IPS-20b (cell line): Measurements from ENCODE around the gene VTCN1.
A peak's percentile ranks its signal among the peaks of the same experiment; 100 is the strongest.
"Not testable (repeated sequence)": the region's sequence is repeated elsewhere in the genome, so short reads cannot be mapped to it uniquely, and the experiment has no call there.

Experiments
- H3K27ac ChIP-seq: one replicate; pipeline ENCODE4 v1.5.1; 2013; ENCODE audit warnings: low read length
- H3K27me3 ChIP-seq: 2 replicates; pipeline ENCODE4 v1.6.1; 2013; ENCODE audit warnings: mild to moderate bottlenecking, low read length, inconsistent platforms; ENCODE audit not compliant: insufficient read depth
- H3K36me3 ChIP-seq: 2 replicates; pipeline ENCODE4 v1.6.1; 2013; ENCODE audit warnings: low read depth, mild to moderate bottlenecking, inconsistent platforms, low read length, moderate library complexity; ENCODE audit not compliant: insufficient read depth
- H3K4me1 ChIP-seq: 2 replicates; pipeline ENCODE4 v1.6.1; 2013; ENCODE audit warnings: mild to moderate bottlenecking, control low read depth, inconsistent platforms, low read length, moderate library complexity; ENCODE audit not compliant: insufficient read depth
- H3K4me3 ChIP-seq: 2 replicates; pipeline ENCODE4 v1.5.1; 2013; ENCODE audit warnings: mild to moderate bottlenecking, low read length, inconsistent platforms
- H3K9ac ChIP-seq: 2 replicates; pipeline ENCODE4 v1.6.1; 2013; ENCODE audit warnings: low read depth, mild to moderate bottlenecking, inconsistent platforms, low read length, moderate library complexity
- H3K9me3 ChIP-seq: 2 replicates; pipeline ENCODE4 v1.6.1; 2013; ENCODE audit warnings: mild to moderate bottlenecking, low read depth, low read length, inconsistent platforms; ENCODE audit not compliant: insufficient read depth

The VTCN1 gene

DNA sequence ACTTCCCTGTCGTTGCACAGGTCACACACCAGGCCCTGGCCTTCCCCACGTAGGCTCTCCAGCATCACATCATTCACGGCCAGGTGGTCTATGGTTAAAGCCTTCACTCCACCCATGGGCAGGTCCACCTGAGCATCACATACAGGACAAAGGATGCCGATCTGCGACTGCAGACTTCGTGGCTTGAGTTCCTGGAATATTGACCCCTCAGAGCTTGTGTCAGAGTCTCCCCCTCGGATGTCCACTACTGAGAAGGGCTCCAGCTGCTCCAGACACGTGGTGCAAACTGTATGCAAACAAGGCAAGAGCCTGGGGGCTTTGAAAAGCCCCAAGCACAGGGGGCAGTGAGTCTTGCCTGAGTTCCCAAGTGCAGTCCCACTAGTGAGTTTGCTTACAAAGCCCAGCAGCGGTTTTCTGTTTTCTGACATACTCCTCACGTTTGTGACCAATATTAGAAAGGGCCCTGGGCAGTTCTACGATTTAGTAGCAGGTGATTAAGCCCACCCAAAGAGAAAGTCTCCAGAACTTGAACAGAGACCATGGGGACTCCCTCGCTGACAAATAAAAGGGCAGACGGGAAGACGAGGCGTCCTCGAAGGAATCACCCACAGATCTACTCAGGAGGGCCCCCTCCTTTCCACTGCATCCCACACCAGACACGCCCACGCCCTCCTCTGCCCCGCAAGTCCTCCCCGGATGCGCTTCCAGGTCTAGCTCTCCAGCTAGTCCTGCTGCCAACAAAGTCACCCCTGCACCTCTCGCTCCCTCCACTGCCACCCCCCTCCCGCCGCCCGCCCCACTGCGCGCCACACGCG is 89.7 kb downstream of the VTCN1 start:
- Histone ChIP-seq H3K27me3 (peaks cover 4% of the 10 kb centered on the region; the same call in 1 of the 2 replicates), H3K27ac (no peak overlapping the region), H3K4me3 (peak overlapping the region; percentile 79), H3K9ac (peak overlapping the region; percentile 85), H3K9me3 (no peaks in the 10 kb centered on the region), H3K4me1 (peaks cover 11% of the 10 kb centered on the region; the same call in 1 of the 2 replicates), H3K36me3 (peaks cover 26% of the 10 kb centered on the region)

DNA sequence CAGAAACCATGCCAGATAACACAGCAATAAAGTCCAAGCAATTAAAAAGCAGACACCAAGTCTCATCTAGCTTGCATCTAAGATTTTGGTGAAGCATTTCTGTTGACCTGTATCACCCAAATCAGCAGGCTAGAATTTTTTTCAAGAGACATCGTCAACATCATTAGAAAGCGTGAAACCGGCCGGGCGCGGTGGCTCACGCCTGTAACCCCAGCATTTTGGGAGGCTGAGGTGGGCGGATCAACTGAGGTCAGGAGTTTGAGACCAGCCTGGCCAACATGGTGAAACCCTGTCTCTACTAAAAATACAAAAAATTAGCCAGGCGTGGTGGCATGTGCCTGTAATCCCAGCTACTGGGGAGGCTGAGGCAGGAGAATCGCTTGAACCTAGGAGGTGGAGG is 91.6 kb downstream of the VTCN1 start:
- not testable (repeated sequence) for H3K27me3 ChIP-seq, H3K27ac ChIP-seq, H3K4me3 ChIP-seq, H3K9me3 ChIP-seq, H3K9ac ChIP-seq
- Histone ChIP-seq H3K4me1 (peaks cover 11% of the 10 kb centered on the region; the same call in 1 of the 2 replicates), H3K36me3 (peaks cover 44% of the 10 kb centered on the region)

- Histone ChIP-seq H3K27ac (no peak overlapping the region), H3K4me3 (no peak overlapping the region), H3K9ac (no peak overlapping the region), H3K9me3 (no peaks in the 10 kb centered on the region), H3K36me3 (peaks cover 54% of the 10 kb centered on the region), H3K4me1 (peaks cover 11% of the 10 kb centered on the region; the same call in 1 of the 2 replicates), H3K27me3 (no peaks in the 10 kb centered on the region)
Measured at GRCh38 chr1:117118137-117118536, 92.6 kb downstream of the VTCN1 start.

DNA sequence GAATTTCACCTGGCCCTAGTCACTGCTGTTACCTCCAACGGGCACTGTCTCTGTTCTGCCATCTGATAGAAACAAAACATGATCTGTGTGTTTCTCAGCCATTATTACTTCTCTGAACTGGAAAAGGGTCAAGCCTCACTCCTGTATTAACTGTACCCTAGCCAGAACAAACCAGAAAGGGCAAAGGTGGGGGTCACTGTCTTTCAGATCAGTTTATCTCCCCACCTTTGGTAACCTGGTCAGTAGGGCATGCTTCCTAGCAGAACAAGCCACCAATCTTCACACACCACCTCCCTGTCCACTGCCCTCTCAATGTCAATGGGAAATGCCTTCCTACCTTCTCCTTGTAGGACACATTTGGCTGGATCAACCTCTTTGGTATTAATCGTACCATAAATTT is 93.0 kb downstream of the VTCN1 start:
- peaks cover 59% of the 10 kb centered on the region for H3K36me3 ChIP-seq
- no peak overlapping the region for H3K4me3 ChIP-seq
- peaks cover 12% of the 10 kb centered on the region; the same call in 1 of the 2 replicates for H3K4me1 ChIP-seq
- H3K27ac ChIP-seq: no peak overlapping the region
- H3K27me3 ChIP-seq: no peaks in the 10 kb centered on the region
- no peaks in the 10 kb centered on the region for H3K9me3 ChIP-seq
- no peak overlapping the region for H3K9ac ChIP-seq

DNA sequence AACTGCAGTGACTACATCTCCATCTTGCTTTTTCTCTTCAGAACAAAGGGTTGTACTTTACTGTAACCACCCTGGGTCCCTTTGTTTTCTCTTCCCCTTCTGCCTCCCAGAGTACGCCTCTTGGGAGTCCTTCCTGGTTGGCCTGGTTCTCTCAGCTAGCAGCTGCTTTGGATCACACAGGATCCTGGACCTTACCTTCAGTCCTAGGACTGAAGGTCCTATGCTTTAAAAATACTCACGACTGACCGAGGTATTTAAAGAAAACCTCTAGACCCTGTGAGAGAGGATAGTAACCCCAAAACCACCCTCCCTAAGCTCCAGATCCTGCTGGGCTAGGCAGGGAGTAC is 94.0 kb downstream of the VTCN1 start:
- no peak overlapping the region for H3K9ac ChIP-seq
- no peak overlapping the region for H3K27ac ChIP-seq
- H3K9me3 ChIP-seq: no peaks in the 10 kb centered on the region
- no peaks in the 10 kb centered on the region for H3K27me3 ChIP-seq
- H3K4me3 ChIP-seq: no peak overlapping the region
- peaks cover 18% of the 10 kb centered on the region for H3K4me1 ChIP-seq
- H3K36me3 ChIP-seq: peaks cover 68% of the 10 kb centered on the region

DNA sequence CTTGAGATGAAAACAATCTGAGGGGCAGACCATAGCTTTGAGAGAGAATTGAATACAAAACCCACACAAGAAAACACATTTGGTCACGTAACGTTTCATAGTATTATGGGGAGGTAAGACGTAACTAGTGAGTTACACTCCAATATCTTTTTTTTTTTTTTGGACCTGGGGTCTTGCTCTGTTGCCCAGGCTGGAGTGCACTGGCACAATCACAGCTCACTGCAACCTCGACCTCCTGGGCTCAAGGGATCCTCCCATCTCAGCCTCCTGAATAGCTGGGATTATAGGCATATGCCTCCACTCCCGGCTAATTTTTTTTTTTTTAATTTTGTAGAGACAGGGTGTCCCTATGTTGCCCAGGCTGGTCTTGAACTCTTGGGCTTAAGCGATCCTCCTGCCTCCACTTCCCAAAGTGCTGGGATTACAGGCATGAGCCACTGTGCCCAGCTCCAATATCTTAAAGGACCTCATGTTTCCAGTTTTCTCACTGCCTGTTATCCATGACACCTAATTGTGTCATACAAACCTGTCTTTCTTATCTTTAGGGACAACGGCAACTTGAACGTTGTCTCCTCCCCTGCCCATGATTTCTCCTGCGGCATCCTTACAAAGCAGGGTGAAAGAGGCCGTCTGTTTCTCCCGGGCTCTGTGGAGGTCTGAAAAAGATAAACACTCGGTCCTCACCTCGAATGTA is 94.5 kb downstream of the VTCN1 start:
- H3K27me3 ChIP-seq: no peaks in the 10 kb centered on the region
- H3K4me1 ChIP-seq: peaks cover 18% of the 10 kb centered on the region
- no peak overlapping the region for H3K9ac ChIP-seq
- H3K27ac ChIP-seq: no peak overlapping the region
- H3K9me3 ChIP-seq: no peaks in the 10 kb centered on the region
- H3K4me3 ChIP-seq: no peak overlapping the region
- H3K36me3 ChIP-seq: peaks cover 71% of the 10 kb centered on the region

DNA sequence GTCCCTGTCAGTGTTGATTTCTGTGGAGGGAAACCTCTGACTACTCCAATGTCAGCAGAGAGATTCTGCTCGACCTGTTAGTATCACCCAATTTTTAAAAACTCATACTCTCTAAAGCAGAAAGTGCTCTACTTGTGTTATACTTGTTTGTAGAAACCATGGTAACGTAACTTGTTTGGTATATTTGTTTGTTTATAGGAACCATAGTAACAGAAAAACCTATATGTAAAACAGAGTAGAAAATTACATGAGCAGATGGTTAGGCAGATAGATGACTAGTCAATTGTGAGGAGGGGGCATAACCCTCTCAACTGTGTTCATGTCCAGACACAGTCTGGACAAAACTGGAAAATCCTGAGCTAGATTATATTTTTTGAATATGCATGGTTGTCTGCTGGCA is 95.8 kb downstream of the VTCN1 start:
- Histone ChIP-seq H3K27me3 (no peaks in the 10 kb centered on the region), H3K36me3 (peaks cover 84% of the 10 kb centered on the region), H3K4me3 (no peak overlapping the region), H3K4me1 (peaks cover 12% of the 10 kb centered on the region), H3K9ac (no peak overlapping the region), H3K27ac (no peak overlapping the region), H3K9me3 (no peaks in the 10 kb centered on the region)

GRCh38 chr1:117113199-117113598 is 97.5 kb downstream of the VTCN1 start:
- Histone ChIP-seq H3K9ac (no peak overlapping the region), H3K36me3 (peaks cover 96% of the 10 kb centered on the region), H3K27me3 (no peaks in the 10 kb centered on the region), H3K9me3 (no peaks in the 10 kb centered on the region), H3K27ac (no peak overlapping the region), H3K4me3 (no peak overlapping the region), H3K4me1 (peaks cover 12% of the 10 kb centered on the region)

GRCh38 chr1:117112047-117112717 is 98.5 kb downstream of the VTCN1 start:
- Histone ChIP-seq H3K9me3 (no peaks in the 10 kb centered on the region), H3K4me1 (peaks cover 12% of the 10 kb centered on the region), H3K4me3 (peak overlapping the region; percentile 12; the same call in 1 of the 2 replicates), H3K27me3 (no peaks in the 10 kb centered on the region), H3K9ac (no peak overlapping the region), H3K36me3 (peaks cover 95% of the 10 kb centered on the region), H3K27ac (no peak overlapping the region)

DNA sequence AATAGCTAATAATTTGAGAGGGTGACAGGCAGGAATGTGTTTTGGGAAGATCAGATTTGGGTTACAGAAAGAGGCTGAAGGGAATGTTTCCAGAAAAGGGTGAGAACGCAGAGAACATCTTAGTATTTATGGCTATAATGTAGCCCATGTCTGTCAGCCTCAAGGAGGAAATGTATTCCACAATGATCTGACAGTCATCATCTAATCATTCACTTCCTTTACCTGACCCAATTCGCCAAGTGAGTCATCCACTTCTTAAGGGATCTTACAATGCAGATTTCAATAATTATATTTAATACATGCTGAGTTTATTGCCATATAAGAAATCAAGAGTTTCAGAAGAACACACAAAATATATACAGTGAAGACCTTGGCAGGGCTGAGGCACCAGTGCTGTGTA is 100.0 kb downstream of the VTCN1 start:
- H3K4me1 ChIP-seq: peaks cover 10% of the 10 kb centered on the region
- H3K27ac ChIP-seq: no peak overlapping the region
- no peak overlapping the region for H3K9ac ChIP-seq
- peaks cover 94% of the 10 kb centered on the region for H3K36me3 ChIP-seq
- no peaks in the 10 kb centered on the region for H3K27me3 ChIP-seq
- H3K9me3 ChIP-seq: no peaks in the 10 kb centered on the region
- H3K4me3 ChIP-seq: no peak overlapping the region

- Histone ChIP-seq H3K27ac (no peak overlapping the region), H3K27me3 (no peaks in the 10 kb centered on the region), H3K4me3 (no peak overlapping the region), H3K9me3 (no peaks in the 10 kb centered on the region), H3K4me1 (peaks cover 5% of the 10 kb centered on the region), H3K9ac (no peak overlapping the region), H3K36me3 (peaks cover 92% of the 10 kb centered on the region)
Measured at GRCh38 chr1:117107364-117107763, 103.4 kb downstream of the VTCN1 start.
